ENCODE data around the gene PLLP.

- TF ChIP-seq CTCF (conservative IDR thresholded peaks at IDR 0.05 in 1 of 2, IDR thresholded peaks at IDR 0.05 in 1 of 2; ENCODE audit: extremely low read depth in 1 of 2, insufficient read depth in 1 of 2, low read depth in 1 of 2, low read length in 2 of 2) = no peak
- no peak for TF ChIP-seq EZH2 (IDR thresholded peaks at IDR 0.05; ENCODE audit: borderline replicate concordance, low read length)
Observed at GRCh38 chr16:57209780-57210179, 74.7 kb downstream of the PLLP start.
